Measurements from ENCODE around the gene MEIOB. TPM values are rescaled to one million over a fixed set of nuclear protein-coding genes. Genes with fewer than 3 reads are reported as not detected.

Gene MEIOB
- total RNA-seq, 4 donors from 2014 or later: not detected

DNA sequence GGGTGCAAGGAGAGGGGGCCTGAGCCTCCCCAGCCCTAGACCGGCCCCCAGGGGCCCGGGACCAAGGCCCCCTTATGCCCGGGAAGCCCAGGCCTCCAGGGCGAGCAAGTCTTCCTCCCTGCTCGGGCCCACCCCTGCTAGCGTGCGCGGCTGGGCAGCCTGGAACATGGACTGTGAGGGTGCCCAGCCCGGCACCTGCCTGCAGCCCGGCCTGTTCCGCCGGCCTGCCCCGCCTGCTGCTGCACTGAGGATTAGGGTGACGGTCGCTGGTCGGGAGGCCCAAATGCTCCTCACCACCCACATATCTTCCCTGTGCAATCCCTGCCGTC is 40.2 kb upstream of the MEIOB start:
- H3K9me3 ChIP-seq: no peaks in the 10 kb centered on the region
- no peak overlapping the region for H3K27ac ChIP-seq
- H3K4me3 ChIP-seq: no peak overlapping the region
- peaks cover 75% of the 10 kb centered on the region for H3K27me3 ChIP-seq
- no peaks in the 10 kb centered on the region for H3K4me1 ChIP-seq
- H3K36me3 ChIP-seq: no peaks in the 10 kb centered on the region
- ATAC-seq: no peak
- WGBS, 2 donors (ENCODE audit: low coverage in 1 of 2): 50 to 81% methylated on average over 1 to 5 of the region's 17 CpGs
- TF ChIP-seq, protein P1, sequence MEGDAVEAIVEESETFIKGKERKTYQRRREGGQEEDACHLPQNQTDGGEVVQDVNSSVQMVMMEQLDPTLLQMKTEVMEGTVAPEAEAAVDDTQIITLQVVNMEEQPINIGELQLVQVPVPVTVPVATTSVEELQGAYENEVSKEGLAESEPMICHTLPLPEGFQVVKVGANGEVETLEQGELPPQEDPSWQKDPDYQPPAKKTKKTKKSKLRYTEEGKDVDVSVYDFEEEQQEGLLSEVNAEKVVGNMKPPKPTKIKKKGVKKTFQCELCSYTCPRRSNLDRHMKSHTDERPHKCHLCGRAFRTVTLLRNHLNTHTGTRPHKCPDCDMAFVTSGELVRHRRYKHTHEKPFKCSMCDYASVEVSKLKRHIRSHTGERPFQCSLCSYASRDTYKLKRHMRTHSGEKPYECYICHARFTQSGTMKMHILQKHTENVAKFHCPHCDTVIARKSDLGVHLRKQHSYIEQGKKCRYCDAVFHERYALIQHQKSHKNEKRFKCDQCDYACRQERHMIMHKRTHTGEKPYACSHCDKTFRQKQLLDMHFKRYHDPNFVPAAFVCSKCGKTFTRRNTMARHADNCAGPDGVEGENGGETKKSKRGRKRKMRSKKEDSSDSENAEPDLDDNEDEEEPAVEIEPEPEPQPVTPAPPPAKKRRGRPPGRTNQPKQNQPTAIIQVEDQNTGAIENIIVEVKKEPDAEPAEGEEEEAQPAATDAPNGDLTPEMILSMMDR (IDR thresholded peaks at IDR 0.05): no peak
- TF ChIP-seq EP300 (IDR thresholded peaks at IDR 0.05) (no peak), POLR2A (IDR thresholded peaks at IDR 0.05) (no peak), POLR2AphosphoS5 (IDR thresholded peaks at IDR 0.05) (no peak)

DNA sequence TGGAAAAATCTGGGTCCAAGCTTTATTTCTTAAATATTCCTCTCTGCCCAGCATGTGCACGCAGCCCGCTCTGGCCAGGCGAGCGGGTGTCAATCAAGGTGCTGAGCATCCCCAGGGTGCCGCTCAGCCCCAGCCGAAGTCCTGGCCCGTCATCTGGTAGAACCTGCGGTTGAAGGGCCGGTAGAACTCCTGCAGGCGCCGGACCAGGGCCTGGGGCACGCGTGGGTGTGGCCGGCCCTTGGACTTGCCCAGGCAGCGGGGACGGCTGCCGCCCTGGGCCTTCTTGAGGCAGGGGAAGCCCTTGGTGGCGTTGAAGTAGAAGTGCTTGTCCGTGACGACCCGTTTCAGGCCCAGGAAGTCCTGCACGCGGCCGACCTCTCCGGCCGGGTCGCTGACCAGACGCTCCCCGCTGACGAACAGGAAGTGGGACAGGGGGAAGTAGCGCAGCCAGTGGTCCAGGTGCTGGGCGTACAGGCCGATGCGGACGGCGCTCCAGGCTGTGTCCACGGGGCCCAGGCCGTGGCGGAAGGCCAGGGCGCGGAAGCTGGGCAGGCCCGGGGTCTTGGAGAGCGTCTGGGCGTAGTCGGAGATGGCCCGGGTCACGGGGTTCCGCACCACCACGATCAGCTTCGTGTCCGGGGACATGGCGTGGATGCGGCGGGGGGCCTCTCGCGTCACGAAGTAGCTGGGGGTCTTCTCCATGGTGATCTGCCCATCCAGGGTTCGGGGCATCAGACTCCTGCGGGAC is 39.7 kb upstream of the MEIOB start:
- H3K9me3 ChIP-seq: no peaks in the 10 kb centered on the region
- no peaks in the 10 kb centered on the region for H3K4me1 ChIP-seq
- H3K27me3 ChIP-seq: peaks cover 75% of the 10 kb centered on the region
- no peak for ATAC-seq
- no peak overlapping the region for H3K27ac ChIP-seq
- WGBS, 2 donors (ENCODE audit: low coverage in 1 of 2): 89 to 100% methylated on average over 3 to 8 of the region's 59 CpGs
- no peak overlapping the region for H3K4me3 ChIP-seq
- no peaks in the 10 kb centered on the region for H3K36me3 ChIP-seq
- no peak for TF ChIP-seq POLR2AphosphoS5 (IDR thresholded peaks at IDR 0.05)
- no peak for TF ChIP-seq EP300 (IDR thresholded peaks at IDR 0.05)
- TF ChIP-seq, protein P1 (IDR thresholded peaks at IDR 0.05): no peak
- no peak for TF ChIP-seq POLR2A (IDR thresholded peaks at IDR 0.05)

DNA sequence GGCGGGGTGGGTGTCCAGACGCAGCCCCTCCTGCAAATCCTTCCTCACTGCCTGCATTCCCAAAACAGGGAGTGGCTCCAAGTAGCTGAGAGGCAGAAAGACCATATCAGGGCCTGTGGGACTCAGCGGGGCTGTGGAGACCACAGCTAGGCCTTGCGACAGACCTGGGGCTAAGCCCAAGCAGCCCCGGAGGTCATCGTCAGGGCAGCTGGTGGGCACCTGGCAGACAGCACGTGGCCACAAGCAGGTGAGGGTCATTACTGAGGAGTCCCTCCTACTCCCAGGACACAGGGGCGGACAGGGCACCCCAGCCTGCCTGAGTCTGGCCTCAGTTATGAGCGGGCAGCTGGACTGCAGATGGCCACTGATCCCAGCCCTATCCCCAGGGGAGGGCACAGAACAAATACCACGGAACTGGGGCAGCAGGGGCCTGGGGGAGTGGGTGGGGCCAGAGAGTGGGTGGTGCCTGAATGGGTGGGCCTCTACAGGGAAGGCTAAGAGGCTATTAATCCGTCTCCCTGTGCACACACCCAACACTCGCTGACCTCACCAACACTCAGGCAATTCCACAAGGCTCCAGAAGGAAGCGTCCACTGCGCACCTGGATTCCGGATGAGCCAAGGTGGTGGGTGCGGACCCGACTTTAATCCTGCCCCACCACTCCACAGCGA is 37.7 kb upstream of the MEIOB start:
- H3K27me3 ChIP-seq: peaks cover 74% of the 10 kb centered on the region
- no peak for ATAC-seq
- 60% methylated on average over 1 of the region's 18 CpGs; no CpG with 5 or more reads in 1 of the 2 donors for WGBS, 2 donors (ENCODE audit: low coverage in 1 of 2)

DNA sequence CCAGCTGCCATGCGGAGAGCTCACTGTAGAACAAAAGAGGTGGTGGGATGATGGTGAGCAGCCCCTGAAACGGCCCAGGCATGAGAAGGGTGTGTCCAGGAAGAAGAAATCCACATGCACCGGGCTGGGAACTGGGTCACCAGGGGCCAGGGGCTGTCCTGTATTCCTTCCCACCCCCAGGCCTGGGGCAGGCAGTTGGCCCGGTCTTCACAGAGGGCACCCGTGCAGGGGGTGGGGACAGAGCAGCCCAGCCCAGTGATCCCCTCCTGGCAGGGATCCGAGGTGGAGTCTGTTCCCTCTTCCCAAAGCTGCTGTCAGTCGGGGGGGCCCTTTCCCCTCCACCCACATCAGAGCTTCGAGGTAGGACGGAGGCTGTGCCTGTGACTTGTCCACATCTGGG is 37.0 kb upstream of the MEIOB start:
- no peak overlapping the region for H3K4me3 ChIP-seq
- TF ChIP-seq POLR2AphosphoS5 (IDR thresholded peaks at IDR 0.05) (no peak), EP300 (IDR thresholded peaks at IDR 0.05) (no peak), POLR2A (IDR thresholded peaks at IDR 0.05) (no peak)
- H3K36me3 ChIP-seq: no peaks in the 10 kb centered on the region
- peaks cover 74% of the 10 kb centered on the region for H3K27me3 ChIP-seq
- no peak overlapping the region for H3K27ac ChIP-seq
- WGBS, 2 donors (ENCODE audit: low coverage in 1 of 2): 51 to 60% methylated on average over 1 to 3 of the region's 9 CpGs
- no peaks in the 10 kb centered on the region for H3K9me3 ChIP-seq
- ATAC-seq: no peak
- no peaks in the 10 kb centered on the region for H3K4me1 ChIP-seq

More for the DNA sequence above, 37.7 kb upstream of the MEIOB start:
- no peaks in the 10 kb centered on the region for H3K9me3 ChIP-seq
- no peaks in the 10 kb centered on the region for H3K36me3 ChIP-seq
- TF ChIP-seq POLR2A (IDR thresholded peaks at IDR 0.05) (no peak), POLR2AphosphoS5 (IDR thresholded peaks at IDR 0.05) (no peak), EP300 (IDR thresholded peaks at IDR 0.05) (no peak)
- TF ChIP-seq, protein P1 (IDR thresholded peaks at IDR 0.05): no peak
- no peak overlapping the region for H3K27ac ChIP-seq
- no peak overlapping the region for H3K4me3 ChIP-seq
- H3K4me1 ChIP-seq: no peaks in the 10 kb centered on the region

DNA sequence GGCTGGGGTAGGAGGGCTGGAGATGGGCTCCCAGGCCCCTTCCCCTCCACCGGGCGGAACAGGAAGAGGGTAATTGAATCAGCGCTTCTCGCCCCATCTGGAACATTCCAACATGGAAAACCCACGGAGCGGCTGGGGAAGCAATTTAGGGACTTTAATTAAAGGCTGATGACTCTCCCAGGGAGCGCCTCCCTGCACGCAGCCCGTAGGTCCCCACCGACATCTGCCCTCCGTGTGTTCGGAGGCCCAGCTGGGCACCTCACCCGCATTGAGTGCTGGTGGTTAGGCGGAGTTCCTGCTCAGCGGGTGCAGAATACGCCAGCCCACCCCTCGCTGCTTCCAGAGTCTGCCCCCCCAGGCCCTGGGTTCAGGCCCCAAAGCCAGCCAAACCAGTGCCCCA is 36.2 kb upstream of the MEIOB start:
- 60% methylated on average over 8 of the region's 17 CpGs; no CpG with 5 or more reads in 1 of the 2 donors for WGBS, 2 donors (ENCODE audit: low coverage in 1 of 2)

More for the DNA sequence above, 36.2 kb upstream of the MEIOB start:
- H3K4me1 ChIP-seq: no peaks in the 10 kb centered on the region
- H3K27me3 ChIP-seq: peaks cover 74% of the 10 kb centered on the region
- no peak overlapping the region for H3K27ac ChIP-seq
- TF ChIP-seq, protein P1 (IDR thresholded peaks at IDR 0.05): no peak
- TF ChIP-seq POLR2A (IDR thresholded peaks at IDR 0.05): no peak
- no peak for TF ChIP-seq POLR2AphosphoS5 (IDR thresholded peaks at IDR 0.05)
- no peak for TF ChIP-seq EP300 (IDR thresholded peaks at IDR 0.05)
- no peak overlapping the region for H3K4me3 ChIP-seq
- no peaks in the 10 kb centered on the region for H3K9me3 ChIP-seq
- H3K36me3 ChIP-seq: no peaks in the 10 kb centered on the region
- ATAC-seq: no peak

Measured in gastroesophageal sphincter (tissue), 4 donors.